GM12865 (cell line): ENCODE measurements around the gene ATRX.

Experiments
- DNase-seq: peaks from one replicate; pipeline ENCODE4 v3.0.0; 2010; ENCODE audit warnings: low read depth
- H3K4me3 ChIP-seq: 2 replicates; pipeline ENCODE4 v1.5.1; 2011; ENCODE audit warnings: mild to moderate bottlenecking, low read depth, low read length, control low read depth
- CTCF ChIP-seq: IDR thresholded peaks from 2 replicates; pipeline ENCODE4 v1.5.1; 2011; ENCODE audit warnings: low read length, control low read depth, low read depth, inconsistent platforms; ENCODE audit not compliant: insufficient read depth; ENCODE audit errors: missing control alignments

The ATRX gene

DNA sequence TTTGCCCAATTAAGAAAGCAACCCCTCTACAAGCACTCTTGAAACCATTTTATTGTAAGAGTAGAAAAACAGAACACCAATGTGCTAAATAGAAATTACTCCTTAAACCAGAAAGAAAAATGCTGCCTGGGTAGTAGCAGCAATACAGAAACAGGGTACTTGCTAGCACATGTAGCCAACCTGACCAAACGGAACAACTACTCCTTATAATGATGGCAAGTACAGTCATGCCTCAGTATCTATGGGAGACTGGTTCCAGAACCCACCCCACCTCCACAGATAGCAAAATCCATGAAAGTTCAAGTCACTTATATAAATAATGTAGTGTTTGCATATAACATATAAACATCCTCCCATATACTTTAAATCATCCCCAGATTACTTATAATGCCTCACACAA lies 168.8 kb downstream of the ATRX start:
- no peak for TF ChIP-seq CTCF

DNA sequence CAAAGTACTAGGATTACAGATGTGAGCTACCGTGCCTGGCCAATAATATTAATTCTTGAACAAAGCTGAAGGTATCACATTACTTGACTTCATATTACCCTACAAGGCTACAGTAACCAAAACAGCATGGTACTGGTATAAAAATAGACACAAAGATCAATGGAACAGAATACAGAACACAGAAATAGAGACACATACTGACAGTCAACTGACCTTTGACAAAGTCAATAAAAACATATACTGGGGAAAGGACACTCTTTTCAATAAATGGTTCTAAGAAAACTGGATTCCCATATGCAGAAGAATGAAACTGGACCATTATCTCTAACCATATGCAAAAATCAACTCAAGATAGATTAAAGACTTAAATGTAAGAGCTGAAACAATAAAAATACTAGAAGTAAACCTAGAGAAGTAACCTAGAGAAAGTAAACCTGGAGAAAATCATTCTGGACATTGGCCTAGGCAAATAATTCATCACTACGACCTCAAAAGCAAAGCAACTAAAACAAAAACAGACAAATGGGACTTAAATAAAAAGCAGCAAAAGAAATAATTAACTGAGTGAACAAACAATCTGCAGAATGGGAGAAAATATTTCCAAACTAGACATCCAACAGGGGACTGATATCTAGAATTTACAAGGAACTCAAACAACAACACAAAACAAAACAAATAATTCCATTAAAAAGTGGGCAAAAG lies 182.2 kb downstream of the ATRX start:
- no peak overlapping the region for H3K4me3 ChIP-seq
- no peak for TF ChIP-seq CTCF
- no peak for DNase-seq

More for the DNA sequence above, 168.8 kb downstream of the ATRX start:
- DNase-seq = no peak
- H3K4me3 ChIP-seq = no peak overlapping the region

GRCh38 chrX:77597511-77597910 lies 188.5 kb downstream of the ATRX start:
- no peak overlapping the region for H3K4me3 ChIP-seq
- no peak for TF ChIP-seq CTCF
- DNase-seq = peak; percentile 3

DNA sequence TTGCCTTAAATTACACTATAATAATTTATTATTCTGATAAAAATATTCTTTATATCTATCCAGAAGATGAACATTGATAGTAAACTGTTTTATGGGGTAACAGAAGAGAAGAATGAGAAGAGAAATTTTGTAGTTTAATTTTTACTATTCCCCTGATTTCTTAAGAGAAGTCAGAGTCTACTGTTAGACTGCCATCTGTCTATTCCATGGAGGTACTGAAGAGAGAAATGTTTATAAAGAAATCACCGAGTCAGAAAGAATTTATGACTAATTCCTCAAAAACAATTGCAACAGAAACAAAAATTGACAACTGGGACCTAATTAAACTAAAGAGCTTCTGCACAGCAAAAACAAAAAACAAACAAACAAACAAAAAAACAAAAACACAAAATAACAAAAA lies 188.9 kb downstream of the ATRX start:
- TF ChIP-seq CTCF = no peak
- H3K4me3 ChIP-seq = no peak overlapping the region
- no peak for DNase-seq

- TF ChIP-seq CTCF = no peak
These were observed 190.2 kb downstream of the ATRX start for GRCh38 chrX:77595848-77596247.

GRCh38 chrX:77572322-77572721 lies 213.7 kb downstream of the ATRX start:
- no peak overlapping the region for H3K4me3 ChIP-seq
- no peak for TF ChIP-seq CTCF
- no peak for DNase-seq

More at GRCh38 chrX:77595848-77596247, 190.2 kb downstream of the ATRX start:
- H3K4me3 ChIP-seq = no peak overlapping the region
- DNase-seq = no peak

DNA sequence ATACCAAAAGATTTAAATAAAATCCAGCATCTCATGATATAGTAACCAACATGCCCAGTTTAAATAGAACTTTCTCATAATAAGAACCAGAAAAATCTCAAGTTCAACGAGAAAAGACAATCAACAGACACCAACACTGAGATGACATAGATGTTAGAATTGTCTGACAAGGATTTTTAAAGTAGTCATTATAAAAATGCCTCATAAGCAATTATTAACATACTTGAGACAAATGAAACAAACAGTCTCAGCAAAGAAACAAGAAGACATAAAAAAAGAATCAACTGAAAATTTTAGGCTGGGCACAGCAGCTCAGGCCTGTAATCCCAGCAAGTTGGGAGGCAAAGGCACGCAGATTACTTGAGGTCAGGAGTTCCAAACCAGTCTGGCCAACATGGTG lies 220.7 kb downstream of the ATRX start:
- H3K4me3 ChIP-seq = no peak overlapping the region
- no peak for DNase-seq
- no peak for TF ChIP-seq CTCF
